Common myeloid progenitor, CD34-positive (primary cell): Measurements from ENCODE around the gene GOLGA1.

Experiments
- CTCF ChIA-PET: fragments of 350-600 bp; sonication (Branson Sonifier 250); formaldehyde crosslinking; loops from one replicate; lab custom pipeline; 2021; ENCODE audit warnings: antibody characterized with exemption; lab: Charles Lee
- POLR2A ChIA-PET: fragments of 350-600 bp; sonication (Branson Sonifier 250); formaldehyde crosslinking; loops from one replicate; lab custom pipeline; 2021; ENCODE audit warnings: antibody characterized with exemption; lab: Charles Lee
- DNase-seq, 3 donors: peaks; one replicate each; pipeline versions ENCODE4 v3.0.0 to v3.0.0-alpha.2; 2013
- H3K27ac ChIP-seq, 2 experiments: 1 replicate in 1 of 2; 2 replicates in 1 of 2; pipeline ENCODE4 v1.7.0; 2013; ENCODE audit warnings: inconsistent platforms in 2 of 2, low read length in 2 of 2, mild to moderate bottlenecking in 2 of 2, low read depth in 1 of 2, moderate library complexity in 1 of 2; ENCODE audit not compliant: severe bottlenecking in 2 of 2, insufficient read depth in 1 of 2, poor library complexity in 1 of 2
- H3K27me3 ChIP-seq, 5 experiments: replicated peaks in 2 of 5; 1 replicate in 3 of 5; 2 replicates in 2 of 5; pipeline versions ENCODE4 v1.6.1 to v1.7.0; 2013; ENCODE audit warnings: low read length in 4 of 5, mild to moderate bottlenecking in 2 of 5, moderate library complexity in 2 of 5, inconsistent platforms in 1 of 5; ENCODE audit not compliant: insufficient read depth in 5 of 5, control insufficient read depth in 4 of 5
- H3K36me3 ChIP-seq, 4 experiments: 1 replicate in 2 of 4; 2 replicates in 2 of 4; pipeline versions ENCODE4 v1.6.1 to v1.7.0; 2013; ENCODE audit warnings: low read length in 3 of 4, control low read depth in 1 of 4, mild to moderate bottlenecking in 1 of 4; ENCODE audit not compliant: control insufficient read depth in 4 of 4, insufficient read depth in 4 of 4
- H3K4me1 ChIP-seq, 4 experiments: 1 replicate in 3 of 4; 2 replicates in 1 of 4; pipeline versions ENCODE4 v1.6.1 to v1.7.1; 2013; ENCODE audit warnings: low read length in 3 of 4, mild to moderate bottlenecking in 3 of 4, control low read depth in 1 of 4, inconsistent platforms in 1 of 4, moderate library complexity in 1 of 4; ENCODE audit not compliant: control insufficient read depth in 4 of 4, insufficient read depth in 4 of 4; ENCODE audit errors: control extremely low read depth in 1 of 4
- H3K4me3 ChIP-seq, 7 experiments: 1 replicate in 4 of 7; 2 replicates in 3 of 7; pipeline versions ENCODE4 v1.5.1 to v1.7.0; 2013; ENCODE audit warnings: mild to moderate bottlenecking in 7 of 7, low read length in 6 of 7, moderate library complexity in 6 of 7, inconsistent platforms in 2 of 7, low read depth in 2 of 7, control low read depth in 1 of 7; ENCODE audit not compliant: insufficient read depth in 4 of 7, control insufficient read depth in 1 of 7; ENCODE audit errors: extremely low read depth in 1 of 7
- H3K9me3 ChIP-seq, 5 experiments: 1 replicate in 4 of 5; 2 replicates in 1 of 5; pipeline versions ENCODE4 v1.6.1 to v1.7.1; 2013; ENCODE audit warnings: low read length in 4 of 5, mild to moderate bottlenecking in 2 of 5, inconsistent platforms in 1 of 5, low read depth in 1 of 5, moderate library complexity in 1 of 5; ENCODE audit not compliant: control insufficient read depth in 4 of 5, insufficient read depth in 2 of 5; ENCODE audit errors: control extremely low read depth in 1 of 5
- WGBS: methylation state at CpG from one replicate; pipeline ENCODE4 v1.1.5; 2013; ENCODE audit not compliant: insufficient coverage; 5-methylcytosine and 5-hydroxymethylcytosine counted together

GOLGA1 gene

DNA sequence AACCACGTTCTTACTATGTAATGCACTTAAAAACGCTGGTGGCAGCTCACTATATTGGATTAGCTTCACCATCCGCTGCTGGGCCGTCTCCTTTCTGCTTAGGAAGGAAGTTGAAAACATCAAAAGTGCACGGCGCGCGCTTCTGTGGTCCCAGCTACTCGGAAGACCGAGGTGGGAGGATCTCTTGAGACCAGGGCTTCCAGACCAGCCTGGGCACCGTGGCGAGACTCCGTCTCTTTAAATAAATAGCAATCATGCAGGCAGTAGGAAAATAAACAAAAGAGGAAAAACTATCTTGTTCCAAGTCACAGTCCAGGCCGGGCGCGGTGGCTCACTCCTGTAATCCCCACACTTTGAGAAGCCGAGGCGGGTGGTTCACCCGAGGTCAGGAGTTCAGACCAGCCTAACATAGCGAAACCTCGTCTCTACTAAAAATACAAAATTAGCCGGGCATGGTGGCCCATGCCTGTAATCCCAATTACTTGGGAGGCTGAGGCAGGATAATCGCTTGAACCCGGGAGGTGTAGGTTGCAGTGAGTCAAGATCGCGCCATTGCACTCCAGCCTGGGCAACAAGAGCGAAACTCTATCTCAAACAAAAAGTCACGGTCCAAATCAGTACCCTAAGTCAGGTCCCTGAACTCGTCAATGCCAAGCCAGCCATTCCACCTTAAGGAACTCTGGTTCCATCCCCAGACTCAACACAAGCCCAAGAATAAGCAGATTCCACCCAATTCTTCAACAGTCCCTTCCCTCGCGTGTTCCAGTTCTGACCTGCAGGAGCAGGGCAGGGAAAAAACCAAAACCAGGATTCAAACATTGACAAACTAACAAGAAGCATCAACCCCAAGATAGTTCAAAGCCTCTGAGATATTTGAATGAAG, 1.0 kb upstream of the GOLGA1 start:
- peak overlapping the region; percentile 92 to 97 for H3K27ac ChIP-seq
- DNase-seq, result peak; percentile 58 to 82 (median 76)
- H3K4me1 ChIP-seq, result peaks cover 10 to 18% (median 16%) of the 10 kb centered on the region in 4 experiments
- ChIA-PET CTCF (no interaction called here), POLR2A (interaction anchor here (0.6 kb wide), 2 partner anchors 19 to 33 kb away, joined by 4 to 8 read pairs; no protein-coding TSS in a partner anchor)
- peaks cover 0 to 7% (median 1%) of the 10 kb centered on the region in 4 experiments for H3K36me3 ChIP-seq
- no peaks in the 10 kb centered on the region for H3K9me3 ChIP-seq
- WGBS, result 20% methylated on average over 28 of the region's 31 CpGs
- H3K27me3 ChIP-seq, result no peaks in the 10 kb centered on the region
- peak overlapping the region; percentile 90 to 99 (median 94) for H3K4me3 ChIP-seq

DNA sequence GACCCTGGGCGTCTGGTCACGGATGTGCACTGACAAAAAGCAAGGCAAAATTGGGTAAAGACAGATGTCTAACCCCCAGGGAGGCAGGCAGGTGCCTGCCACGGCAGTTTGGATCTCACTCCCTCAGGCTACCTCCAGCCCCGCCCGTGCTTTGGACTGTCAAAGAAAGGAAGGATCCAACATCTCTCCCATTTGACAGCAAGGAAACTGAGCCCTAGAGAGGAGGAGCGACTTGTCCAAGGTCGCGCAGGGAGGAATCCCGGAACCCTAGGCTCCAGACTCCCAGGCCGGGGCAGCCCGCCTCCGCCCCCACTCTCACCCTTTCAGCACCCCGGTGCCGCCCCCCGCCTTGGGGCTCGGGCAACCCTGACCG, 376 bp downstream of the GOLGA1 start:
- H3K27me3 ChIP-seq, result no peaks in the 10 kb centered on the region
- peak overlapping the region; percentile 90 to 99 (median 94) for H3K4me3 ChIP-seq
- CTCF ChIA-PET, result interaction anchor here (2.1 kb wide), 1 partner anchor 10 kb away, joined by 10 read pairs; no protein-coding TSS in a partner anchor
- peak overlapping the region; percentile 92 to 97 for H3K27ac ChIP-seq
- WGBS, result 0% methylated on average over 10 of the region's 17 CpGs
- POLR2A ChIA-PET, result no interaction called here
- peaks cover 0 to 18% (median 8%) of the 10 kb centered on the region in 4 experiments for H3K36me3 ChIP-seq
- peak in 1 of 3 donors; percentile 13 for DNase-seq
- peaks cover 10 to 18% (median 16%) of the 10 kb centered on the region in 4 experiments for H3K4me1 ChIP-seq
- no peaks in the 10 kb centered on the region for H3K9me3 ChIP-seq

DNA sequence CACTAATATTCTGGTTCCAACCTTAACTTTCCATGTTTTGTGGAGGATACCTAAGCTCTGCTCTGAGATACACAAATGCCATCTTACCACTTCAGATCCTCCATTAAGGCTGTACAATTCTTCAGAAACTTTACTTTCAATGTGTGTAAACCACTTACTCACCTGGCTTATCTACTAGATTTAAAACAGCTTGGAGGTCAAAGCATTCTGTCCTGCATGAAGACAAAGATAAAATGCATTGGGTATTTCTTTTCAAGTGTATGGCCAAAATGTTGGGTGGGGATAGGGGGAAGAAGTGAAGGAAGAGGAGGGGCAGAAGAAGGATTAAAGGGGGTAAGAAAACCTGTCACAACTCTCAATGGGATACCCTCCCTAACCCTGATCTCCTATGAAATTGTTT, 939 bp downstream of the GOLGA1 start:
- peaks cover 10 to 18% (median 16%) of the 10 kb centered on the region in 4 experiments for H3K4me1 ChIP-seq
- peak overlapping the region in 6 of 7 experiments; percentile 90 to 99 (median 94) for H3K4me3 ChIP-seq
- ChIA-PET CTCF (interaction anchor here (2.1 kb wide), 1 partner anchor 10 kb away, joined by 10 read pairs; no protein-coding TSS in a partner anchor), POLR2A (no interaction called here)
- no peak for DNase-seq
- H3K27ac ChIP-seq, result peak overlapping the region; percentile 92 to 97
- H3K27me3 ChIP-seq, result no peaks in the 10 kb centered on the region
- no peaks in the 10 kb centered on the region for H3K9me3 ChIP-seq
- peaks cover 0 to 18% (median 10%) of the 10 kb centered on the region in 4 experiments for H3K36me3 ChIP-seq

DNA sequence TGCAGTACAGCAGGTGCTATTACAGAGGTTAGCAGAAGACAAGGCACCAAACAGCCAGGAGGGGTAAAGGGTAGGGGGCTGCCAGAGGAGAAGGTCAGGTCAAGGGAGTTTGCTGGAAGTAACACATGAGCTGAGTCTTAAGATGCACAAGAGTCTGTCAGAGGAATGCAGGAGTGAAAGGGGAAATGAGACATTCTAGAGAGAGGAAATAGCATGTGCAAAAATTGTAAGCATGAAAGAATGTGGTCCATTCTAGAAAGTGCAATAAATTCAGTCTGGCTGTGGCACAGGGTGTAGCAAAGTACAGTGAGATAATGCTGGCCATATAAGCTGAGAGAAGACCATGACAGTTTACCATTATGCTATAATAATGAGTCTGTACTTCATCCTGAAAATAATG, 6.6 kb downstream of the GOLGA1 start:
- POLR2A ChIA-PET, result interaction anchor here (0.6 kb wide), 1 partner anchor 28 kb away, joined by 3 read pairs; no protein-coding TSS in a partner anchor
- H3K36me3 ChIP-seq, result peaks cover 15 to 49% (median 34%) of the 10 kb centered on the region in 4 experiments

DNA sequence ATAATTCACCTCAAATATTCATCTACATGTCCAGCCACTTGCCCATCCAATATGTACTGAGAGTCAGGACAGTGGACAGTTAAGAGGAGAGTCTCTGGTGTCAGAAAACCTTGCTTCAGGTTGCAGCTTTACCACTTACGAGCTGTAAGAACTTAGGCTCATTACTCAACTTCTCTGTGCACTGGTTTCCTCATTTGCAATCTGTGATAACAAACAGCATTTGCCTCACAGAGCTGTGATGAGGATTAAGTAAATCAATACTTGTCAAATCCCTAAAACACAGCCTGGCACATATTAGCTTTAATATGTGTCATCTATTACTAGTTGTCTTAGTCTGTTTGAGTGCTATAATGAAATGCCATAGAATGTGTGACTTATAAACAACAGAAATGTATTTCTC, 8.6 kb downstream of the GOLGA1 start:
- Histone ChIP-seq H3K36me3 (peaks cover 12 to 67% (median 44%) of the 10 kb centered on the region in 4 experiments), H3K4me1 (peaks cover 0 to 3% (median 1%) of the 10 kb centered on the region in 4 experiments), H3K9me3 (no peaks in the 10 kb centered on the region), H3K27me3 (no peaks in the 10 kb centered on the region), H3K27ac (no peak overlapping the region), H3K4me3 (no peak overlapping the region)
- CTCF ChIA-PET, result interaction anchor here (1.0 to 1.8 kb wide), 2 partner anchors 13 to 38 kb away, joined by 3 to 5 read pairs; no protein-coding TSS in a partner anchor
- POLR2A ChIA-PET, result no interaction called here
- DNase-seq, result no peak
- WGBS, result 86% methylated on average over 1 of the region's 1 CpG

More for the DNA sequence above, 6.6 kb downstream of the GOLGA1 start:
- no peak for DNase-seq
- Histone ChIP-seq H3K9me3 (no peaks in the 10 kb centered on the region), H3K27ac (no peak overlapping the region), H3K4me1 (peaks cover 0 to 3% (median 1%) of the 10 kb centered on the region in 4 experiments), H3K4me3 (no peak overlapping the region), H3K27me3 (no peaks in the 10 kb centered on the region)
- CTCF ChIA-PET, result no interaction called here

DNA sequence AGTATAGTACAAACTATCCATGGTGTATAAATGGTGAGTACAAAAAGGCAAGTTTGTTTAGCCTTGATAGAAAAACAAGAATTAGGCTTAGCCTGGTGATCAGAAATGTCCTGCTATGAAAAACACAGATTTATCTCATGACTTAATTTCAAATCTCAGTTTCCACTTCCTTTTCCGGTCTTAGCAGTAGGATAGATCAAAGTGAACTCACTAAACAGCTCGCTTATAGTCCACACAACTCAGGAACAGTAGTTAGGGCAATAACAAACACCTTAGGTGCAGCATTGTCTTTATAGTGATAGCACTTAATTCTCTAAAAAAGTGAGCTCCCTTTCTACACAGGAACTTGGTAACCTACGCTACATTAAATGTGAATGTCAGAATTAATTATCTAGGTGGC, 11.4 kb downstream of the GOLGA1 start:
- CTCF ChIA-PET, result interaction anchor here (1.0 to 1.6 kb wide), 5 partner anchors 9 to 48 kb away, joined by 3 to 10 read pairs (median 3); no protein-coding TSS in a partner anchor

DNA sequence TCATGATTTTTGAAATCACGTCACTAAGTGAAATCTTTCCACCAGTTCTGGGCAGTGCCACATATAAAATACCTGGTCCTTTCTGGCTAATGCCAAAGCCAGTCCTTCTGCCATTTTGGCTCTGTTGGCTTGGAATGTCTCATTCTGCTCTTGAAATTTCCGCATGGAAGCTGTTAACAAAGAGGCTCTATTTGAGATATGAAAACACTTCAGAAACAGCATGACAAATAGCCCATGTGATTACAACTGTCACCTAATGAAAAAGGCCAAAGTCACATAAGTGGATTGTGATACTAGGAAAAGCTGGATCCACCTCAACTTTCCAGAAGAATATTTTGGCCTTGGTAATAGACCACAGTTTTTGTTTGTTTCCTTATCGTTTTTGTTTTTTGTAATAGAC, 12.8 kb downstream of the GOLGA1 start:
- peaks cover 16 to 53% (median 45%) of the 10 kb centered on the region in 4 experiments for H3K36me3 ChIP-seq
- no peak overlapping the region for H3K27ac ChIP-seq
- 100% methylated on average over 1 of the region's 3 CpGs for WGBS
- no peaks in the 10 kb centered on the region for H3K9me3 ChIP-seq
- ChIA-PET POLR2A (no interaction called here), CTCF (no interaction called here)
- H3K4me1 ChIP-seq, result peaks cover 0 to 3% (median 0%) of the 10 kb centered on the region in 4 experiments
- no peak overlapping the region for H3K4me3 ChIP-seq
- H3K27me3 ChIP-seq, result no peaks in the 10 kb centered on the region
- DNase-seq, result no peak

More for the DNA sequence above, 11.4 kb downstream of the GOLGA1 start:
- H3K9me3 ChIP-seq, result no peaks in the 10 kb centered on the region
- no peak overlapping the region for H3K4me3 ChIP-seq
- POLR2A ChIA-PET, result no interaction called here
- no CpG with 5 or more reads among the region's 3 CpGs for WGBS
- no peak overlapping the region for H3K27ac ChIP-seq
- H3K36me3 ChIP-seq, result peaks cover 13 to 59% (median 46%) of the 10 kb centered on the region in 4 experiments
- peaks cover 0 to 3% (median 1%) of the 10 kb centered on the region in 4 experiments for H3K4me1 ChIP-seq
- H3K27me3 ChIP-seq, result no peaks in the 10 kb centered on the region
- no peak for DNase-seq
